ENCODE measurements around the gene HLA-E.
"Not testable (repeated sequence)": the region's sequence is repeated elsewhere in the genome, so short reads cannot be mapped to it uniquely, and the experiment has no call there.

HLA-E gene

DNA sequence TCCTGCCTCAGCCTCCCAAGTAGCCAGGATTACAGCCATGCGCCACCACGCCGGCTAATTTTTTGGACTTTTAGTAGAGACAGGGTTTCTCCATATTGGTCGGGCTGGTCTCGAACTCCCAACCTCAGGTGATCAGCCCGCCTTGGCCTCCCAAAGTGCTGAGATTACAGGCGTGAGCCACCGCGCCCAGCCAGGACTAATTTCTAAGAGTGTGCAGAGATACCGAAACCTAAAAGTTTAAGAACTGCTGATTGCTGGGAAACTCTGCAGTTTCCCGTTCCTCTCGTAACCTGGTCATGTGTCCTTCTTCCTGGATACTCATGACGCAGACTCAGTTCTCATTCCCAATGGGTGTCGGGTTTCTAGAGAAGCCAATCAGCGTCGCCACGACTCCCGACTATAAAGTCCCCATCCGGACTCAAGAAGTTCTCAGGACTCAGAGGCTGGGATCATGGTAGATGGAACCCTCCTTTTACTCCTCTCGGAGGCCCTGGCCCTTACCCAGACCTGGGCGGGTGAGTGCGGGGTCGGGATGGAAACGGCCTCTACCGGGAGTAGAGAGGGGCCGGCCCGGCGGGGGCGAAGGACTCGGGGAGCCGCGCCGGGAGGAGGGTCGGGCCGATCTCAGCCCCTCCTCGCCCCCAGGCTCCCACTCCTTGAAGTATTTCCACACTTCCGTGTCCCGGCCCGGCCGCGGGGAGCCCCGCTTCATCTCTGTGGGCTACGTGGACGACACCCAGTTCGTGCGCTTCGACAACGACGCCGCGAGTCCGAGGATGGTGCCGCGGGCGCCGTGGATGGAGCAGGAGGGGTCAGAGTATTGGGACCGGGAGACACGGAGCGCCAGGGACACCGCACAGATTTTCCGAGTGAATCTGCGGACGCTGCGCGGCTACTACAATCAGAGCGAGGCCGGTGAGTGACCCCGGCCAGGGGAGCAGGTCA, at the start of gene HLA-E:
Gene HLA-E (plus strand): TSS at position 429 of the 945 bp plus-strand sequence. CDS start 23 bp downstream, at position 452.
- DNase-seq = peak; percentile 96

DNA sequence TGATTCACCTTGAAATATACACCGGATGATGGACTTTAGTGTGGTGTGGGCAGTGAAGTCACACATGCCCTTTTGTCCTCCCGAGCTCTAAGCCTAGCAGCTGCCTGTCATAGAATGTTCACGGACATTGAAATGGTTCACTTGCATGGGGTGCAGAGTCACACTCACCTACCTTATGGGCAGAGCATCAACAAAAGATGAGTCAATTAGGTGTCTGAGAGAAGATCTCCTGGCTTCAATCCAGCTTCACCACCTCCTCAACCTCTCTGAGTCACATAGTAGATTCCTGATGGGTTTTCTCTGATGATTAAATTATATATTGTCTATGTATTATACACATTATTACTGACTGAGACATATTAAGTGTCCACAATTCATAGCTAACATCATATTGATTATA, 48.1 kb upstream of the HLA-E start:
- DNase-seq = no peak

DNA sequence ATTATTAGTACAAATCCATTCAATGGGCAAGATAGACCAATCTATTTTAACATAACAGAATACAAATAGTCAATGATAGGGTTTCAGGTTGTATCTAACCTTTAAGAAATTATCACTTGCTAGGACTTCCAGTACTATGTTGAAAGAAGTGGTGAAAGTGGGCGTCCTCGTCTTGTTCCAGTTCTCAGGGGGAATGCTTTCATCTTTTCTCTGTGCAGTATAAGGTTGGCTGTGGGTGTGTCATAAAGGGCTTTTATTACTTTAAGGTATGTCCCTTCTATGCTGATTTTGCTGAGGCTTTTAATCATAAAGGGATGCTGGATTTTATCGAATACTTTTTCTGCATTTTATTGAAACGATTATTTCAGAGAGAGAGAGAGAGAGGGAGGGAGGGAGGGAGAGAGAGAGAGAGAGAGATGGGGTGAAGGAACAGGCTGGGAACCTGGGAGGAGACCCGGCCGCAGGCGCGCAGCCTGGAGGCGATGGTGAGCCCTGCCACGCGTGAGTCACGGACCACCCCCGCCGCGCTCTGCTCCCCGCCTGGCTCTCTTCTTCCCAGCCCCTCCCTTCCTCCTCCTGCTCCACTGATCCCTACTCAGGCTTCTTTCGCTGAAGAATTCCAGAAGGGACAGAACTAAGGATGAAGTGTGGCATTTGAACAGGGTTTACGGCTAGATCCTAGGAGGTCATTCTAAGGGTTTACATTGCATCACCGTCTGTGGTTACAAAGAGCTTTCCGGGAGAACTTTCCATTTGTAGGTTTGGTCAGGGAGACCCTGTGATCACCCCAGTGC, 45.5 kb upstream of the HLA-E start:
- DNase-seq = no peak

DNA sequence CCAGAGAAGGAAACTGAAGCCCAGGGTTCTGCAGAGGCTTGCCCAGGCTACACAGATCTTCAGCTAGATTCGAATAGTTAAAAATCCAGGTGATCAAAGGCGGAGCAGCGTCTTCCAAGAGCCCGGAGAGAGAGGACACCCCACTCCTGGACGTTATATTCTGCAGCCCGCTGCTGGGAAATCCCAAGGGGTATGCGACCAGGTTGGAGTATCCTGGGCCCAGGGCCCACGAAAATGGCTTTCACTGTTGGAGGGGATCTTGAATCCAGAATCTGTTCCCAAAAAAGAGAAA, 44.9 kb upstream of the HLA-E start:
- DNase-seq = no peak

DNA sequence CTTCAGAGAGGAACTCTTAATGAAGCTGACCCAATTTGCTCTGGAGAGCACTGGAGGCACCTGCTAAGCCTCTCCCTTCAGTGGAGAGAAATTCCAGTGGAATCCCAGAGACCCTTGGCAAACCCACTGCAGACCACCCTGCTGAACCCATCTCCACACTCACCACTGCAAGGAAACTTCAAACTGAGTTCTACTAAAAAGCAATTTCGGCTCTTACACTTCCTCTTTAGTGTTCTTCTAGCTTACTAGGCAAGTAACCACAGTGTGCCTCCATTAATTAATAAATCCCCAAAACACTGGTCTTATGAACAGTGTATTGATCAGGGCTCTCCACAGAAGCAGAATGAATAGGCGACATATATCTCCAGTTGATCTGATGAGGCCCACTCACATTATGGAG, 43.0 kb upstream of the HLA-E start:
- no peak for DNase-seq

DNA sequence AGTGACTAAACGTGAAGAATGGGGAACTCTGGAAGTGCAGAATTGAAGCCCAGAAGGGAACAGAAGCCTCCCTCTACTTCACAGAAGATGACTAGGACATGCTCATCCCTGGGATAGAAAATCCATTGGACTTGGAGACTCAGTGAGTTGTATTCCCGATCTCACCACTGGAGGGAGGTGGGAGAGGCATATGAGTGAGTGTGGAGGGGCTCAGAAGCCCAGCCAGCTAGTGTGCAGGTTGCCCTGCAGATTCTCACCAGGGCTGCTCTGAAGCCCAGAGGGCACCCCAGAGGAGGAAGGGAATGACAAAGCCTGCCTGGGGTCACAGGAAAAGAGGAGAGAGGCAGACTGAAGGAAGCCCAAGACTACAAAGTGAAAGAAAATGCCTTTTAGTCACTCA, 42.1 kb upstream of the HLA-E start:
- DNase-seq = no peak

DNA sequence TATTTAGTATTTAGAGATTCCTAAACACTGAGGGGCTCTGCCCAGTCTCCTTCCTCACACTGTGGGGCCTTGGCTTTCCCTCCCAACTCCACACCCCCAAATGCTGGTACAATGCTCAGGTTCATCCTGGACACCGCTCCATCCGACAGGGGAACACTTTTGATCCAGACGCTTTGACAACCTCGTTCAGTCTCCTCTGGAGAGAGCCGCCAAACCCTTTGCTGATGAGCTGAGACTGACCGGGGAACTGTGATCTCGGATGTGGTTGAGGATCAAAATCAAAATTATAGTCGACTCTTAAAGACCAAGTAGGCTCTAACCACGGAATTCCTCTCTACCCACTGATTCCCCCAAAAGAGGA, 38.8 kb upstream of the HLA-E start:
- no peak for DNase-seq

DNA sequence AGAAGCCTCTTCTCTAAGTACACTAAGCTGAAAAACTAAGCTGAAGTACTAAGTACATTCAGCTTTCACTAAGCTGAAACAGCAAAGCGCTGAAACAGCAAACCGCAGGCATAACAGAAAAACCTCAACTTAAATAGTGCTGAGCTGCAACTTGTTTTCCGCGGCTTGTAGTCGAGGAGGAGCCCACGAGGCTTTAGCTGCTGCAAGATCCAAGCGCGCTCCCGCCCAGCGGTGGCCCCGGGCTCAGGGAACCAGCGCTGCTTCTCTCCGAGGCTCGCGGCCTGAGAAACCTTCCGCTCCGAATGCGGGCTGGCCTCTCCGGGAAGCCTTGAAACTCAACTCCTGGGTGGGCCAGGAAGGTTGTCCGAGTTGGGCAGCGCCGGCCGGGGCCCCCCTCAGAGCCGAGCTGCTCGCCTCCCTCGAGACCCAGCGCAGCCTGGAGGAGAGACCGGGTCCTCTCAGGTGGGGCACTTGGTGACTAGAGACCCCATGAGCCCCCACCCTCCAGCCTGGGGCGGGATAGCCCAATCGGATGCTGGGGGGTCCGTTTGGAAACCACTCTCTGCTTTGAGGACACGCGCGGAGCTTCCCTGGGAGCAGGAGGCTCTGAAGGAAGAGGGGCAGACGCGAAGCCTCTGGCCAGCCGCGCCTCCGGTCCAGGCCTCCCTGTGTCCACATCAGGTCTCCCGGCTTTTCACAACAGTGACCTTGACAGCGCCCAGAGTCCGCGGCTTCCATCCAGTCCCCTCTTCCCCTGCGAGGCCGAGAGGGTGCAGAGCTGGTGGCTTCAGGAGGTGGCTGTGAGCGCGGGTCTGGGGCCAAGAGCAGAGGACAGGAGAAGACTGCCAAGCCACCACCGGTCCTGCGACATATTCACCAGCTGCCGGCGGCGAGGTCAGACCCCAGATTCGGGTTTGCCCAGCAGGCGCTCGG, 38.1 kb upstream of the HLA-E start:
- DNase-seq = peak; percentile 50

DNA sequence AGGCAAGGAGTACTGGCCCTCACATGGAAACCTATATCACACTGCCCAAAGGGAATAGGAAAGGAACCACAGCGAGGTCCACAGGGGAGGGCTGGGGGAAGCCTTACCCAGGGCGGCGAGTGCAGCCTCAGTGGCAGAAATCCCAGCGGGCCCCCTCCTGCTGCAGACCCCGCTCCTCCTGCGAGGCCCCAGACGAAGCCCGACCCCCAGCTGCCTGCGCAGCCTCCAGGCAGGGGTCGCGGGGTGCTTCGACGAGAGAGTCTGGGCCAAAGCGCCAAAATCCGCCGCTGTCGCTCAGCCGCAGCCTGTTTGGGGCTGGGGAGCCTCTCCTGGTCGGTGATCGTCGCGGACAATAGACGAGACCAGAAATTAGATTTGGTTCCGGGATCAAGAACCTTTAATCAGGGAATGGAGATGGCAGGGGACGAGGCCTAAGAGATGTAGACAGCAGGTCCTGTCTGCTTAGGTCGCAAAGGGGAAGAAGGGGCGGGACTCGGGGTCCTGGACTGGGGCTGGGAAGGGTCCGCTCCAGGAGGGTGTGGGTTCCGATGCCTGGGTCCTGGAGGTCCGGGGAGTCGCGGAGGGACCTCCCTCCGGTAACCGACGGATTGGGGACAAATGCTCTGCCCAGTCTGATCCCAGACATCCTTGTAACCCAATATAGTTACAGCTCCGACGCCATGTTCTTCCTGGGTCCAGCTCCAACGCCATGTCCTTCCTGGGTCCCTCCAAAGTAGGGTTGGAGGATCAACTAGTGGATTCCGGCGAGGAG, 36.4 kb upstream of the HLA-E start:
- DNase-seq = no peak

DNA sequence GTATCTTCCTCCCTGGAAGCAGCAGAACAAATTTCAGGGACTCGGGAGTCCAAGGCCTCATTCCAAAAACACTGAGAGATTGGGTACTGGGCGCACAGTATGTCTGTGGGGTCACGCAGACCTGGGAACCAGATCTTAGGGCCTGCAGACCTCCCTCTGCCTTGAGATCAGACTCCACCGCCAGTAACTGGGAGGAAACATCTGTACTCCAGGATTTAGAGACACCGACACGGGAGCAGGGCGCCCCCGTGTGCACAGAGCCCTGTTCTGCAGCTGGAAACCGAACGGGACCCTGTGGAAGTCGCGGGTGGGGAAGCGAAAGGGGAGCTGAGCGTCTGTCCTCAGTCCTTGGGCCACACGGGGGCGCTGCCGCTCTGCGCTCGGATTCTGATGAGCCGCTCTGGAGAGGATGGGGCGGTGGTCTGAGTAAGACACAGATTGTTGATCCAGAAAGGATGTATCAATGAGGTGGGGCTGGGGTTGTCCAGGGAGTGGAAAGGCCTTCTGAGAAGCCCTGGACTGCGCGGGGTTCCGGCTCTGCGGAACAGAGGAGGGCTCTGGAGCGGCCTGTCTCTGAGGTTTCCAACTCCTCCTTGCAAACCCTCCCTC, 35.7 kb upstream of the HLA-E start:
- DNase-seq = peak; percentile 60

DNA sequence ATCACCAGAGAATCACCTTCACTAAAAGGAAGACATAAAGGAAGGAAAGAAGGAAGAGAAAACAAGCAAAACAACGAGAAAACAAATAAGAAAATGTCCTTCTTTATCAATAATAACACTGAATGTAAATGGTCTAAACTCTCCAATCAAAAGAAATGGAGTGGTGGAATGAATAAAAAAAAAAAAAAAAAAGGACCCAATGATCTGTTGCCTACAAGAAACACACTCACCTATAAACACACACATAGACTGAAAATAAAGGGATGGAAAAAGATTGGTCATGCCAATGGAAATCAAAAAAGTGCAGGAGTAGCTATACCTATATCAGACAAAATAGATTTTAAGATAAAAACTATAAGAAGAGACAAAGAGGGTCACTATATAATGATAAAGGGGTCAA, 30.2 kb upstream of the HLA-E start:
- DNase-seq = no peak

DNA sequence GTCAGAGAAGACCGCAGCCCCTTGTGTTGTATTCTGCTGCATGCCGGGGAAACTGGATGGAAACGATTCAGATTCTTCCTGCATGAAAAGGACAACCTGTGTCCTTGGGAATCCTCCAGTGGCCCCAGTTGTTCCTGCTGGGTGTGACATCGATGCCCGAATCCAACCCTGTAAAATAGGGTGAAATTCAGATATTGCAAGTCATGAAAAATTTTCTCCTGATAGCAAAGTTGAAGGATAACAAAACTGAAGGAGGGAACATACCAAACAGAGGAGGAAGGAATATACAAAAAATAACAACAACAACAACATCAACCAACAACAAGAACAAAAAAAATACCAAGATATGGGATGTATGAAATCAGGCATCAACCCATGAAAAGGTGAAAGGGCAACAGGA, 28.3 kb upstream of the HLA-E start:
- DNase-seq = no peak

DNA sequence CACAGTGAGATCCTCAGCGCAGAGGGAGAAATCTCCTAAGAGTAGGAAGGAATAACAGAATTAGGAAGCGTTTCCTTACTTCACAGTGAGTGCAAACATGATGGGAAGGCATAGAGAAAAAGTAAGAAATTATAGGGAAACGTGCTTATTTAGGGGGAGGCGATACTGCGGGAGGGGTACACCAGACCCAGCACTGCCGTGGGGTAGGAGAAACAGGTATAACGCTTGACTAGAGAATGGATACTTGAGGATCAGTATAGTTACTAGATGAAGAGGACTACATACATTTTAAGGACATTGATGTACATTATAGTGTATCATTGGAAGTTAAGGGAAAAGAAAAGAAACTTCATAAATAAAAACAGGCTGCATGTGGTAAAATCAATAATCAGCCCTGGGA, 26.8 kb upstream of the HLA-E start:
- no peak for DNase-seq

DNA sequence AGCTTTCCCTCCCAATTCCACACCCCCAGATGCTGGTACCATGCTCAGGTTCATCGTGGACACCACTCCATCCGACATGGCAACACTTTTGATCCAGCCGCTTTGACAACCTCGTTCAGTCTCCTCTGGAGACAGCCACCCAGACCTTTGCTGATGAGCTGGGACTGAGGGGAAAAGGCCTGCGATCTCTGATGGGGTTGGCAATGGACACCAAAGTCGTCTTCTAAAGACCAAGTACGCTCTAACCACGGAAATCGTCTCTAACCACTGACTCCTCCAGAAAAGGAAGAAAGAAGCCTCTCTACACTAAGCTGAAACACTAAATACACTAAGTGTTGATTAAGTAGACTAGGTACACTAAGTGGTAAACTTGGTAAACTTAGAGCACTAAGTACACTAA, 26.1 kb upstream of the HLA-E start:
- DNase-seq = no peak

DNA sequence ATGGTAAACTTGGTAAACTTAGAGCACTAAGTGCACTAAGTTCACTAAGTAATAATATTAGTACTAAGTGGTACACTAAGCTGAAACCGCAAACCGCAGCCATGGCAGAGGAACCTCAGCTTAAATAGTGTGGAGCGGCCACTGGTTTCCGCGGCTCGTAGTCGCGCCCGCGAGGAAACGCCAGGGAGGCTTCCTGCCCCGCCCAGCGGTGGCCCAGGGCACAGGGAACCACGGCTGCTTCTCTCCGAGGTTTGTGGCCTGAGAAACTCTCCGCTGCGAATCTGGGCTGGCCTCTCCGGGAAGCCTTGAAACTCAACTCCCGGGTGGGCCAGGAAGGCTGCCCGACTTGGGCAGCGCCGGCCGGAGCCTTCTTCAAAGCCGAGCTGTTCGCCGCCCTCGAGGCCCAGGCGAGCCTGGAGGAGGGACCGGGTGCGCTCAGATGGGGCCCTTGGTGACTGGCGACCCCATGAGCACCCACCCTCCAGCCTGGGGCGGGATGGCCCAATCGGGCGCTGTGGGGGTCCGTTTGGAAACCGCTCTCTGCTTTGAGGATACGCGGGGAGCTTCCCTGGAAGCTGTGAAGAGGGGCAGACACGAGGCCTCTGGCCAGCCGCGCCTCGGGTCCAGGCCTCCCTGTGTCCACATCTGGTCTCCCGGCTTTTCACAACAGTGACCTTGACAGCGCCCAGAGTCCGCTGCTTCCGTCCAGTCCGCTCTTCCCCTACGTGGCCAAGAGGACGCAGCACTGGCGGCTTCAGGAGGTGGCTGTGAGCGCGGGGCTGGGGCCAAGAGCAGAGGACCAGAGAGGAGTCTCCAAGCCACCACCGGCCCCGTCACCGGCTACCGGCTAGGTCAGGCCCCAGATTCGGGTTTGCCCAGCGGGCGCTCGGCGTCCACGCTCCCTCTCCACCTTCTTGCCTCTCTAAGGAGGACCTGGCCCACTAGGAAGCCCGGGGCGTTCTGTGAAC, 25.4 kb upstream of the HLA-E start:
- peak; percentile 66 for DNase-seq

DNA sequence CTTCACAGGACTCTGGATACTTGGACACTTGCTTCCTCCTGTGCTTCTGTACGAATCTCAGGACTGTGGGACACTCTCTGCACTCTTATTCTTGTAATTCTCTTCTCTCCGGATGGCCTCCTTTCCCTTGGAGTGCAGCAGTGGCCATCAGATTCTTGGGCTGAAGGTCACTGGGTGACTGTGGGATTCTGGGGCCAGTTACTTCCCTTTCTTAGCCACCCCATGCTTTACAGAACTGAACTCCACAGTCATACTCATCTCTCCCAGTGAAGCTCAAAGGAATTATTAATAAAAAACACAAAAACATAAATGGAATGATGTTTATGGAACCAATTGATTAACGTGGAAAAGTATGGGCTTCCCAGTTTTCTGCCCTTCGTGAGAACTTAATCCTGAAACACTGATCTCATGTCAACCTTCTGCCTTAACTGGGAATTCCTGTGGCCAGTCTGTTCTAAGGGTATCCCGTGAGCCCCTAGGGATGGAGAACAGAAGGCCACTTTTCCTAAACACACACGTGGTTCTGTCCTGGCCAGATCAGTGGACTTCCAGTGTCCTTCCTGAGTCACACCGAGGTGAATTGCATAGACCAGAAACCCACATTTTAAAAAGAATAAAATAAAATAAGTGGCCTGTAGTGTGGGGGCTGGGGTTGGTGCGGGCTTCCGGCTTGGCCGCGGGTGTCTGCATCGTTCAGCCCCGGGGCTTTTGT, 23.6 kb upstream of the HLA-E start:
- no peak for DNase-seq

DNA sequence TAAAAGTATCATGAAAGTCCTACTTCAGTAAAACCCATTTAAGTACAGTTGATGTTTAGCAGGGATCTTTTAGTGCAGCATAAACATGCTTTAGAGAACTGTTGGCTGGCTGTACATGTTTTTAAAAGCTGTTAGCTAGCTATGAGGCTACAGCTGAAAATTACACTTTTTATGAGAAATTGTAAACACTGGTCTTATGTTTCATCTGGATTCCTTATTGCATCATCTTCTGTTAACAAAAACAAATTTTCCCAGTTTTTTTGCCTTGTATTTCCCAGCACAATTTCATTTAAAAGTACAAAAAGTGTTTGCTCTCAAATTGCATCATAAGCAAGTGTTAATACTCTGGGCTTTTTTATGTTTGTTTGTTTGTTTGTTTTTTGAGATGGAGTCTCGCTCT, 18.3 kb upstream of the HLA-E start:
- DNase-seq = no peak

DNA sequence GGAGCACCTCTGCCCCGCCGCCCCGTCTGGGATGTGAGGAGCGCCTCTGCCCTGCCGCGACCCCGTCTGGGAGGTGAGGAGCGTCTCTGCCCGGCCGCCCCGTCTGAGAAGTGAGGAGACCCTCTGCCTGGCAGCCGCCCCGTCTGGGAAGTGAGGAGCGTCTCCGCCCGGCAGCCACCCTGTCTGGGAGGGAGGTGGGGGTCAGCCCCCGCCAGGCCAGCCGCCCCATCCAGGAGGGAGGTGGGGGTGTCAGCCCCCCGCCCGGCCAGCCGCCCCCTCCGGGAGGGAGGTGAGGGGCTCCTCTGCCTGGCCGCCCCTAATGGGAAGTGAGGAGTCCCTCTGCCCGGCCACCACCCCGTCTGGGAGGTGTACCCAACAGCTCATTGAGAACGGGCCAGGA, 14.2 kb upstream of the HLA-E start:
- not testable (repeated sequence) for DNase-seq

DNA sequence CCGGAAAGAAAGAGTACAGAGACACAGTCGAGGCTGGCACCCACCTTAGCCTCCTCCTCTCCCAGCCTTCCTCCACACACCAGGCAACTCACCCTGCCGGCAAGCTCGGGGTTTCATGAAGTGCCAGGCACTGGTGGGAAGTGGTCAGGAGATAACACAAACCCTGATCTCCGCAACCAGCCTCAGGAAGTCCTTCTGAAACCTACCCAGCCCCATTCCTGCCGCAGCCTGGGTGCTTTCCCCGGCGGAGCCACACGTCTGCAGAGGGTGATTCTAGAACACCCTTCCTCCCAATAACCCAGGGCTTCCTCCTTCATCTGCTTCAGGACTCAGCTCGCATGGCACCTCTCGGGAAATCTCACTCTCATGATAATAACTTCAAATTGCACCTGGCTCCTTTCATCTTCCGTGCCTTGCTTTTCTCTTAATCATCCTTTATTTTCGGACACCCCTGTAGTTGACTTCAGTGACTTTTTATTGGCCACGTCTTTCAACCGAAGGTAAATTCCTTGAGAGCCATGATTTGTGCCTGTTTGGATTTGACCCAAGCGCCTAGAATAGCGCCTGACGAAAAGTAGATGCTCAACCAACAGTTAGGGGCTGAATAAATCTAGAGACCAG, 8.7 kb upstream of the HLA-E start:
- no peak for DNase-seq

Measured in KG1 (cell line).